ENCODE data around the gene COL4A2.

GRCh38 chr13:110436786-110437370 lies 129.8 kb downstream of the COL4A2 start:
- TF ChIP-seq CTCF (optimal IDR thresholded peaks at IDR 0.05 in 1 of 3, IDR thresholded peaks at IDR 0.05 in 1 of 3, conservative IDR thresholded peaks at IDR 0.05 in 1 of 3; ENCODE audit: extremely low read depth in 1 of 3, insufficient read depth in 2 of 3, low read length in 3 of 3), result no peak
- TF ChIP-seq EZH2 (IDR thresholded peaks at IDR 0.05; ENCODE audit: low read length), result no peak

Measured in keratinocyte (primary cell).